ENCODE data around the gene RBCK1. TPM values are rescaled to one million over a fixed set of nuclear protein-coding genes. Genes with fewer than 3 reads are reported as not detected.

The RBCK1 gene
- total RNA-seq, 4 donors from 2014 or later, result 49.9 to 88.1 (median 52.9) TPM

GRCh38 chr20:396252-396618 lies 11.9 kb upstream of the RBCK1 start:
- DNase-seq (ENCODE audit: low spot score), result no peak
- TF ChIP-seq CTCF (IDR thresholded peaks at IDR 0.05), result no peak
- ATAC-seq (ENCODE audit: low FRiP score), result no peak

GRCh38 chr20:396619-397431 lies 11.3 kb upstream of the RBCK1 start:
- DNase-seq (ENCODE audit: low spot score) (no peak), ATAC-seq (ENCODE audit: low FRiP score) (no peak)
- no peak for TF ChIP-seq CTCF (IDR thresholded peaks at IDR 0.05)

GRCh38 chr20:397432-398237 lies 10.5 kb upstream of the RBCK1 start:
- no peak for ATAC-seq (ENCODE audit: low FRiP score)
- TF ChIP-seq CTCF (IDR thresholded peaks at IDR 0.05), result no peak

GRCh38 chr20:399182-399707 lies 8.9 kb upstream of the RBCK1 start:
- DNase-seq (ENCODE audit: low spot score) (no peak), ATAC-seq (ENCODE audit: low FRiP score) (no peak)
- TF ChIP-seq CTCF (IDR thresholded peaks at IDR 0.05), result no peak

More at GRCh38 chr20:397432-398237, 10.5 kb upstream of the RBCK1 start:
- no peak for DNase-seq (ENCODE audit: low spot score)

- no peak for TF ChIP-seq CTCF (IDR thresholded peaks at IDR 0.05)
- ATAC-seq (ENCODE audit: low FRiP score) (no peak), DNase-seq (ENCODE audit: low spot score) (no peak)
These were observed 8.0 kb upstream of the RBCK1 start for GRCh38 chr20:400128-400453.

- TF ChIP-seq CTCF (IDR thresholded peaks at IDR 0.05), result no peak
- no peak for DNase-seq (ENCODE audit: low spot score)
- ATAC-seq (ENCODE audit: low FRiP score), result no peak
These were observed 7.4 kb upstream of the RBCK1 start for GRCh38 chr20:400454-401275.

All from omental fat pad (tissue), 4 donors.